ENCODE data around the gene SLC38A3.

SLC38A3 gene

GRCh38 chr3:50204804-50205412, at the start of gene SLC38A3:
TSS of gene SLC38A3 (plus strand) at chr3:50205271. CDS start at chr3:50214200, 8,929 bp downstream.
- peak; percentile 41 for DNase-seq

GRCh38 chr3:50155491-50155878, 49.6 kb upstream of the SLC38A3 start:
- DNase-seq: no peak

- DNase-seq: no peak
Measured at GRCh38 chr3:50155891-50156290, 49.2 kb upstream of the SLC38A3 start.

GRCh38 chr3:50156549-50157493, 48.2 kb upstream of the SLC38A3 start:
- DNase-seq: no peak

- DNase-seq: no peak
Measured at GRCh38 chr3:50157827-50158529, 47.1 kb upstream of the SLC38A3 start.

GRCh38 chr3:50158530-50159146, 46.4 kb upstream of the SLC38A3 start:
- DNase-seq: no peak

GRCh38 chr3:50160561-50160983, 44.5 kb upstream of the SLC38A3 start:
- DNase-seq: no peak

GRCh38 chr3:50161320-50161719, 43.8 kb upstream of the SLC38A3 start:
- no peak for DNase-seq

GRCh38 chr3:50162034-50162883, 42.8 kb upstream of the SLC38A3 start:
- DNase-seq: no peak

GRCh38 chr3:50163572-50164455, 41.3 kb upstream of the SLC38A3 start:
- DNase-seq: no peak

- no peak for DNase-seq
Measured at GRCh38 chr3:50164481-50164880, 40.6 kb upstream of the SLC38A3 start.

- no peak for DNase-seq
Measured at GRCh38 chr3:50164984-50165909, 39.8 kb upstream of the SLC38A3 start.

- DNase-seq: no peak
Measured at GRCh38 chr3:50165910-50166538, 39.0 kb upstream of the SLC38A3 start.

- no peak for DNase-seq
Measured at GRCh38 chr3:50166620-50167019, 38.5 kb upstream of the SLC38A3 start.

GRCh38 chr3:50167069-50167840, 37.8 kb upstream of the SLC38A3 start:
- no peak for DNase-seq

GRCh38 chr3:50167841-50168209, 37.2 kb upstream of the SLC38A3 start:
- no peak for DNase-seq

GRCh38 chr3:50168388-50168787, 36.7 kb upstream of the SLC38A3 start:
- DNase-seq: no peak

- DNase-seq: no peak
Measured at GRCh38 chr3:50168791-50169190, 36.3 kb upstream of the SLC38A3 start.
